HepG2 (cell line): Measurements from ENCODE around the gene GMEB2. TPM values are rescaled to one million over a fixed set of nuclear protein-coding genes. Genes with fewer than 3 reads are reported as not detected.

ENCODE experiments used
- FOSL1 ChIP-seq: sonication (generic); formaldehyde crosslinking; IDR thresholded peaks from 2 replicates; pipeline ENCODE4 v1.9.0; 2021; ENCODE audit warnings: missing genetic modification reagents, borderline replicate concordance
- GATAD2A ChIP-seq: IDR thresholded peaks from 2 replicates; pipeline ENCODE4 v1.6.1; 2016
- HOXA5 ChIP-seq: sonication (generic); formaldehyde crosslinking; IDR thresholded peaks from 2 replicates; pipeline ENCODE4 v1.4.0; 2020; ENCODE audit warnings: missing genetic modification reagents
- MAFF ChIP-seq: IDR thresholded peaks from 2 replicates; pipeline ENCODE4 v1.6.1; 2011; ENCODE audit warnings: low read depth, low read length, improper control_type of control experiment
- NFIB ChIP-seq: sonication (generic); formaldehyde crosslinking; IDR thresholded peaks from 2 replicates; pipeline ENCODE4 v1.9.0; 2021; ENCODE audit warnings: missing genetic modification reagents, mild to moderate bottlenecking, borderline replicate concordance
- NR2F1 ChIP-seq, 2 experiments: fragments of 450-650 bp in 1 of 2; formaldehyde crosslinking in 1 of 2; IDR thresholded peaks; 2 replicates each; pipeline versions ENCODE4 v1.5.0 to v1.6.1; 2016 to 2020; ENCODE audit warnings: mild to moderate bottlenecking in 1 of 2, missing compliant biosample characterization in 1 of 2, missing genetic modification reagents in 1 of 2, moderate library complexity in 1 of 2
- SCMH1 ChIP-seq: sonication (generic); formaldehyde crosslinking; IDR thresholded peaks from 2 replicates; pipeline ENCODE4 v1.9.0; 2021; ENCODE audit warnings: missing genetic modification reagents, mild to moderate bottlenecking, borderline replicate concordance
- SNAPC2 ChIP-seq: sonication (generic); formaldehyde crosslinking; IDR thresholded peaks from 2 replicates; pipeline ENCODE4 v1.8.1; 2022; ENCODE audit warnings: mild to moderate bottlenecking, missing genetic modification reagents
- ZBTB1 ChIP-seq: sonication (generic); formaldehyde crosslinking; IDR thresholded peaks from 2 replicates; pipeline ENCODE4 v1.4.0; 2020; ENCODE audit warnings: missing genetic modification reagents, borderline replicate concordance
- ZC3H13 ChIP-seq: sonication (generic); formaldehyde crosslinking; IDR thresholded peaks from 2 replicates; pipeline ENCODE4 v1.8.1; 2023; ENCODE audit warnings: mild to moderate bottlenecking, missing genetic modification reagents, moderate library complexity
- ZFP36L1 ChIP-seq: sonication (generic); formaldehyde crosslinking; IDR thresholded peaks from 2 replicates; pipeline ENCODE4 v1.8.0; 2022; ENCODE audit warnings: mild to moderate bottlenecking, missing genetic modification reagents, moderate library complexity
- ZNF230 ChIP-seq: sonication (generic); formaldehyde crosslinking; IDR thresholded peaks from 2 replicates; pipeline ENCODE4 v1.4.0; 2020; ENCODE audit warnings: mild to moderate bottlenecking, missing genetic modification reagents
- ZNF674 ChIP-seq: sonication (generic); formaldehyde crosslinking; IDR thresholded peaks from 2 replicates; pipeline ENCODE4 v1.5.0; 2020; ENCODE audit warnings: low read depth, mild to moderate bottlenecking, missing genetic modification reagents
- ZNF776 ChIP-seq: sonication (generic); formaldehyde crosslinking; IDR thresholded peaks from 2 replicates; pipeline ENCODE4 v1.4.0; 2020; ENCODE audit warnings: mild to moderate bottlenecking, missing genetic modification reagents
- ZNF879 ChIP-seq: sonication (generic); formaldehyde crosslinking; IDR thresholded peaks from 2 replicates; pipeline ENCODE4 v1.8.1; 2023; ENCODE audit warnings: missing genetic modification reagents
- ZSCAN12 ChIP-seq: sonication (generic); formaldehyde crosslinking; IDR thresholded peaks from 2 replicates; pipeline ENCODE4 v1.9.0; 2021; ENCODE audit warnings: mild to moderate bottlenecking, missing genetic modification reagents
- polyA plus RNA-seq, 8 experiments: library from polyadenylated mRNA; depleted of rRNA in 3 of 8; stranded (reverse) in 7 of 8; unstranded in 1 of 8; fragments of >200 nt; fragmentation: Illumina TruSeq in 4 of 8; extraction: Trizol in 4 of 8; gene quantifications; 2 replicates each; pipeline versions ENCODE4 v1.2.1 to v1.2.3, GENCODE V29; 2011 to 2016; ENCODE audit warnings: low read depth in 4 of 8, missing spikeins in 1 of 8, mixed read lengths in 1 of 8; ENCODE audit not compliant: insufficient read depth in 1 of 8
- total RNA-seq, 5 experiments: library from RNA; depleted of rRNA; stranded (reverse); fragments of >200 nt; fragmentation: Illumina TruSeq; extraction: Trizol; gene quantifications; 2 replicates each; pipeline ENCODE4 v1.2.3, GENCODE V29; 2016; ENCODE audit warnings: low read depth in 1 of 5
- TF ChIP-seq, protein P1 (sequence below): sonication (generic); formaldehyde crosslinking; IDR thresholded peaks from 2 replicates; pipeline ENCODE4 v1.4.0; 2020; ENCODE audit warnings: missing genetic modification reagents, borderline replicate concordance
- TF ChIP-seq, protein P2 (sequence below): sonication (generic); formaldehyde crosslinking; IDR thresholded peaks from 2 replicates; pipeline ENCODE4 v1.4.0; 2020; ENCODE audit warnings: missing genetic modification reagents
- TF ChIP-seq, protein P3 (sequence below): IDR thresholded peaks from 2 replicates; pipeline ENCODE4 v1.6.1; 2016
- TF ChIP-seq, protein P4 (sequence below): sonication (generic); formaldehyde crosslinking; IDR thresholded peaks from 2 replicates; pipeline ENCODE4 v1.4.0; 2020; ENCODE audit warnings: missing genetic modification reagents

The GMEB2 gene
- total and polyA plus RNA-seq, 2 of the 13 experiments (the other 11 are each of a cell fraction or from before 2014, with no cell fraction given): 10.6 to 12.4 TPM

DNA sequence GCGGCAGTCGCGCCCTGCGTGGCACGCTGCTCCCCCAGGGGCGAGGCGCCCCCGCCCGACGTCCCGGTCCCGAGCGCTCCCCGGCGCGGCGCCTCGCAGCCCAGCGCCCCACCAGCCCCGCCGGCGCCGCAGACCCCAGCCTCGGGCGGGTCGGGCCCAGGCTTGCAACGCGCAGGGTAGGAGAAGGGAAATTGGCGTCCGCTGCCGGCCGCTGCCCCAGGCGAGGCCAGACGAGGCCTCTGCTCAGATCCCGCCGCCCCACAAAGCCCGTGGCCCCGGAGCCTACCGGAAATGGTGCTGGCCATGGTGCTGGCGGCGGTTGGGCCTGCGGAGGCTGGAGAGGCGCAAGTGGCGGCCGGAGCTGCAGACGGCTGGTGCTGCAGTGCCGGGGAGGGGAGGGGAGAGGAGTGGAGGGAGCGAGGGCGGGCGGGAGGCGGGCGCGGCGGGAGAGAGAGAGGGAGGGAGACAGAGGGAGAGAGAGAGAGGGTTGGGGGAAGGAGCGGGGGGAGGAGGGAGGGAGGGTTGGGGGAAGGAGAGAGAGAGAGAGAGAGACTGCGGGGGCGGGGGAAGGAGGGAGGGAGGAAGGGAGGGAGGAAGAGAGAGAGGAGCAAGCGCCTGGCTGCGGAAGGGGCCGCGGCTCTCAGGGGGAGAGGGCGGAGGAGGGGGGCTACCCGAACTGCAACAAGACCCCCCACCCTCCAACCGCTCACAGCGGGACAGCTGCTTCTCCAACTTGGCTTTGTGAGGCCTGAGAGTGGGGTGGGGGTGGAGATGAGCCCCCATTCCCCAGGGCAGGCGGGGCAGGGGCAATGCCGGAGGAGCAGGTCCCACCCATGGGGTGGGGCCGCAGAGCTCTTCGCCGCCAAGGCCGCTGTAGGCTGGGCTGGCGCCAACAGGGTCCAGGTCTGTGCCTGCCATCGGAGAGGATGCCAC is 26.4 kb upstream of the GMEB2 start, which contains the start of gene STMN3 (continued):
- peak; percentile 67; the same call in 1 of the 2 replicates for TF ChIP-seq FOSL1 (CRISPR knock-in tag)
- TF ChIP-seq, protein P1, sequence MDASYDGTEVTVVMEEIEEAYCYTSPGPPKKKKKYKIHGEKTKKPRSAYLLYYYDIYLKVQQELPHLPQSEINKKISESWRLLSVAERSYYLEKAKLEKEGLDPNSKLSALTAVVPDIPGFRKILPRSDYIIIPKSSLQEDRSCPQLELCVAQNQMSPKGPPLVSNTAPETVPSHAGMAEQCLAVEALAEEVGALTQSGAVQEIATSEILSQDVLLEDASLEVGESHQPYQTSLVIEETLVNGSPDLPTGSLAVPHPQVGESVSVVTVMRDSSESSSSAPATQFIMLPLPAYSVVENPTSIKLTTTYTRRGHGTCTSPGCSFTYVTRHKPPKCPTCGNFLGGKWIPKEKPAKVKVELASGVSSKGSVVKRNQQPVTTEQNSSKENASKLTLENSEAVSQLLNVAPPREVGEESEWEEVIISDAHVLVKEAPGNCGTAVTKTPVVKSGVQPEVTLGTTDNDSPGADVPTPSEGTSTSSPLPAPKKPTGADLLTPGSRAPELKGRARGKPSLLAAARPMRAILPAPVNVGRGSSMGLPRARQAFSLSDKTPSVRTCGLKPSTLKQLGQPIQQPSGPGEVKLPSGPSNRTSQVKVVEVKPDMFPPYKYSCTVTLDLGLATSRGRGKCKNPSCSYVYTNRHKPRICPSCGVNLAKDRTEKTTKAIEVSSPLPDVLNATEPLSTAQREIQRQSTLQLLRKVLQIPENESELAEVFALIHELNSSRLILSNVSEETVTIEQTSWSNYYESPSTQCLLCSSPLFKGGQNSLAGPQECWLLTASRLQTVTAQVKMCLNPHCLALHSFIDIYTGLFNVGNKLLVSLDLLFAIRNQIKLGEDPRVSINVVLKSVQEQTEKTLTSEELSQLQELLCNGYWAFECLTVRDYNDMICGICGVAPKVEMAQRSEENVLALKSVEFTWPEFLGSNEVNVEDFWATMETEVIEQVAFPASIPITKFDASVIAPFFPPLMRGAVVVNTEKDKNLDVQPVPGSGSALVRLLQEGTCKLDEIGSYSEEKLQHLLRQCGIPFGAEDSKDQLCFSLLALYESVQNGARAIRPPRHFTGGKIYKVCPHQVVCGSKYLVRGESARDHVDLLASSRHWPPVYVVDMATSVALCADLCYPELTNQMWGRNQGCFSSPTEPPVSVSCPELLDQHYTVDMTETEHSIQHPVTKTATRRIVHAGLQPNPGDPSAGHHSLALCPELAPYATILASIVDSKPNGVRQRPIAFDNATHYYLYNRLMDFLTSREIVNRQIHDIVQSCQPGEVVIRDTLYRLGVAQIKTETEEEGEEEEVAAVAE (CRISPR knock-in tag): peak; percentile 97
- peak; percentile 99 for TF ChIP-seq ZSCAN12 (CRISPR knock-in tag)
- peak; percentile 92 for TF ChIP-seq ZNF776 (CRISPR knock-in tag)
- TF ChIP-seq SCMH1 (CRISPR knock-in tag): no peak
- TF ChIP-seq, protein P2, sequence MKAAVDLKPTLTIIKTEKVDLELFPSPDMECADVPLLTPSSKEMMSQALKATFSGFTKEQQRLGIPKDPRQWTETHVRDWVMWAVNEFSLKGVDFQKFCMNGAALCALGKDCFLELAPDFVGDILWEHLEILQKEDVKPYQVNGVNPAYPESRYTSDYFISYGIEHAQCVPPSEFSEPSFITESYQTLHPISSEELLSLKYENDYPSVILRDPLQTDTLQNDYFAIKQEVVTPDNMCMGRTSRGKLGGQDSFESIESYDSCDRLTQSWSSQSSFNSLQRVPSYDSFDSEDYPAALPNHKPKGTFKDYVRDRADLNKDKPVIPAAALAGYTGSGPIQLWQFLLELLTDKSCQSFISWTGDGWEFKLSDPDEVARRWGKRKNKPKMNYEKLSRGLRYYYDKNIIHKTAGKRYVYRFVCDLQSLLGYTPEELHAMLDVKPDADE (CRISPR knock-in tag): peak; percentile 94; the same call in 1 of the 2 replicates
- peak; percentile 84 for TF ChIP-seq GATAD2A (CRISPR knock-in tag)
- TF ChIP-seq HOXA5: peak; percentile 98
- peak; percentile 92 for TF ChIP-seq SNAPC2
- peak; percentile 97 for TF ChIP-seq ZNF230 (CRISPR knock-in tag)
- TF ChIP-seq MAFF: no peak
- TF ChIP-seq, protein P3, sequence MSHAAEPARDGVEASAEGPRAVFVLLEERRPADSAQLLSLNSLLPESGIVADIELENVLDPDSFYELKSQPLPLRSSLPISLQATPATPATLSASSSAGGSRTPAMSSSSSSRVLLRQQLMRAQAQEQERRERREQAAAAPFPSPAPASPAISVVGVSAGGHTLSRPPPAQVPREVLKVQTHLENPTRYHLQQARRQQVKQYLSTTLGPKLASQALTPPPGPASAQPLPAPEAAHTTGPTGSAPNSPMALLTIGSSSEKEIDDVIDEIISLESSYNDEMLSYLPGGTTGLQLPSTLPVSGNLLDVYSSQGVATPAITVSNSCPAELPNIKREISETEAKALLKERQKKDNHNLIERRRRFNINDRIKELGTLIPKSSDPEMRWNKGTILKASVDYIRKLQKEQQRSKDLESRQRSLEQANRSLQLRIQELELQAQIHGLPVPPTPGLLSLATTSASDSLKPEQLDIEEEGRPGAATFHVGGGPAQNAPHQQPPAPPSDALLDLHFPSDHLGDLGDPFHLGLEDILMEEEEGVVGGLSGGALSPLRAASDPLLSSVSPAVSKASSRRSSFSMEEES (CRISPR knock-in tag): peak; percentile 97
- peak in 1 of 2 experiments; percentile 76; a peak in 2 of 4 replicates for TF ChIP-seq NR2F1 (CRISPR knock-in tag; IDR thresholded peaks at IDR 0.05)
- no peak; the same call in 1 of the 2 replicates for TF ChIP-seq NFIB (CRISPR knock-in tag)
- peak; percentile 99 for TF ChIP-seq ZFP36L1 (CRISPR knock-in tag)
- TF ChIP-seq ZC3H13: peak; percentile 97
- TF ChIP-seq ZBTB1: peak; percentile 95; the same call in 1 of the 2 replicates
- peak; percentile 99 for TF ChIP-seq ZNF879 (CRISPR knock-in tag)
- TF ChIP-seq ZNF674 (CRISPR knock-in tag): peak; percentile 87; the same call in 1 of the 2 replicates
- TF ChIP-seq, protein P4, sequence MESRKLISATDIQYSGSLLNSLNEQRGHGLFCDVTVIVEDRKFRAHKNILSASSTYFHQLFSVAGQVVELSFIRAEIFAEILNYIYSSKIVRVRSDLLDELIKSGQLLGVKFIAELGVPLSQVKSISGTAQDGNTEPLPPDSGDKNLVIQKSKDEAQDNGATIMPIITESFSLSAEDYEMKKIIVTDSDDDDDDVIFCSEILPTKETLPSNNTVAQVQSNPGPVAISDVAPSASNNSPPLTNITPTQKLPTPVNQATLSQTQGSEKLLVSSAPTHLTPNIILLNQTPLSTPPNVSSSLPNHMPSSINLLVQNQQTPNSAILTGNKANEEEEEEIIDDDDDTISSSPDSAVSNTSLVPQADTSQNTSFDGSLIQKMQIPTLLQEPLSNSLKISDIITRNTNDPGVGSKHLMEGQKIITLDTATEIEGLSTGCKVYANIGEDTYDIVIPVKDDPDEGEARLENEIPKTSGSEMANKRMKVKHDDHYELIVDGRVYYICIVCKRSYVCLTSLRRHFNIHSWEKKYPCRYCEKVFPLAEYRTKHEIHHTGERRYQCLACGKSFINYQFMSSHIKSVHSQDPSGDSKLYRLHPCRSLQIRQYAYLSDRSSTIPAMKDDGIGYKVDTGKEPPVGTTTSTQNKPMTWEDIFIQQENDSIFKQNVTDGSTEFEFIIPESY: peak; percentile 84
